H1 (cell line): ENCODE results near the gene URB2. TPM values are rescaled to one million over a fixed set of nuclear protein-coding genes. Genes with fewer than 3 reads are reported as not detected.

Source experiments
- CTCF ChIA-PET: fragments of 300-600 bp; sonication (Branson Sonifier 250); formaldehyde crosslinking; loops from one replicate; lab custom pipeline; 2021; ENCODE audit not compliant: partially characterized antibody; lab: Charles Lee
- POLR2A ChIA-PET: fragments of 300-600 bp; sonication (Branson Sonifier 250); formaldehyde crosslinking; loops from one replicate; lab custom pipeline; 2021; ENCODE audit warnings: inconsistent platforms; ENCODE audit not compliant: partially characterized antibody; lab: Charles Lee
- DNase-seq, 2 experiments: peaks; one replicate each; pipeline versions ENCODE4 v3.0.0 to v3.0.0-alpha.2; 2010 to 2022; ENCODE audit warnings: low spot score in 2 of 2, low read depth in 1 of 2, mixed read lengths in 1 of 2
- FAIRE-seq: peaks from 2 replicates; lab custom pipeline; 2011; peaks lifted over from hg19 to GRCh38; lab: Jason Lieb, UNC
- H2AFZ ChIP-seq: 2 replicates; pipeline ENCODE4 v1.8.1; 2012; ENCODE audit warnings: low read length, inconsistent platforms
- H2AK5ac ChIP-seq: 2 replicates; pipeline ENCODE4 v1.6.1; 2013; ENCODE audit warnings: low read depth, low read length
- H2BK120ac ChIP-seq: replicated peaks from 2 replicates; pipeline ENCODE3; 2013; ENCODE audit warnings: low read depth, low read length, inconsistent platforms
- H2BK12ac ChIP-seq: 2 replicates; pipeline ENCODE4 v1.6.1; 2013; ENCODE audit warnings: low read depth, low read length
- H2BK15ac ChIP-seq: 2 replicates; pipeline ENCODE4 v1.6.1; 2013; ENCODE audit warnings: low read length
- H2BK20ac ChIP-seq: 2 replicates; pipeline ENCODE4 v1.6.1; 2013; ENCODE audit warnings: low read length
- H2BK5ac ChIP-seq: 2 replicates; pipeline ENCODE4 v1.6.1; 2013; ENCODE audit warnings: low read depth, low read length
- H3K14ac ChIP-seq: 2 replicates; pipeline ENCODE4 v1.6.1; 2013; ENCODE audit warnings: inconsistent platforms; ENCODE audit not compliant: insufficient read length
- H3K18ac ChIP-seq: 2 replicates; pipeline ENCODE4 v1.6.1; 2013; ENCODE audit warnings: low read length; ENCODE audit errors: extremely low read depth
- H3K23ac ChIP-seq: 2 replicates; pipeline ENCODE4 v1.6.1; 2013; ENCODE audit warnings: inconsistent platforms; ENCODE audit not compliant: insufficient read length
- H3K23me2 ChIP-seq: 2 replicates; pipeline ENCODE4 v1.6.1; 2013; ENCODE audit warnings: low read depth, low read length
- H3K27ac ChIP-seq: 2 replicates; pipeline ENCODE4 v1.6.1; 2011; ENCODE audit warnings: low read depth, low read length, inconsistent platforms
- H3K27me3 ChIP-seq, 4 experiments: replicated peaks in 1 of 4; 1 replicate in 1 of 4; 2 replicates in 3 of 4; pipeline versions ENCODE4 v1.6.1 to v1.8.1; 2011 to 2013; ENCODE audit warnings: low read length in 3 of 4, mild to moderate bottlenecking in 3 of 4, inconsistent platforms in 2 of 4, mixed read lengths in 2 of 4, moderate library complexity in 1 of 4; ENCODE audit not compliant: control insufficient read depth in 3 of 4, insufficient read depth in 3 of 4; ENCODE audit errors: extremely low read depth in 1 of 4
- H3K36me3 ChIP-seq, 4 experiments: 2 replicates each; pipeline versions ENCODE4 v1.6.1 to v1.8.1; 2011 to 2013; ENCODE audit warnings: mild to moderate bottlenecking in 4 of 4, low read length in 3 of 4, moderate library complexity in 2 of 4, control low read depth in 1 of 4, inconsistent platforms in 1 of 4; ENCODE audit not compliant: insufficient read depth in 4 of 4, control insufficient read depth in 2 of 4
- H3K4ac ChIP-seq: replicated peaks from 2 replicates; pipeline ENCODE3; 2013; ENCODE audit warnings: low read length, low read depth, mixed read lengths, inconsistent platforms; ENCODE audit not compliant: insufficient read length
- H3K4me1 ChIP-seq, 4 experiments: replicated peaks in 1 of 4; 1 replicate in 1 of 4; 2 replicates in 3 of 4; pipeline versions ENCODE4 v1.6.1 to v1.8.1; 2011 to 2013; ENCODE audit warnings: low read length in 3 of 4, inconsistent platforms in 2 of 4, mixed read lengths in 1 of 4; ENCODE audit not compliant: insufficient read depth in 4 of 4, control insufficient read depth in 3 of 4
- H3K4me2 ChIP-seq, 2 experiments: 2 replicates each; pipeline versions ENCODE4 v1.6.1 to v1.8.1; 2011 to 2013; ENCODE audit warnings: low read depth in 2 of 2, low read length in 2 of 2, control low read depth in 1 of 2, inconsistent platforms in 1 of 2, mild to moderate bottlenecking in 1 of 2; ENCODE audit not compliant: insufficient read depth in 1 of 2
- H3K4me3 ChIP-seq, 4 experiments: fragments of 200-600, 300-600 bp in 1 of 4; sonication (generic), shearing (Covaris generic), sonication (Bioruptor Twin) in 1 of 4; 2 replicates each; pipeline versions ENCODE4 v1.5.1 to v1.8.1; 2011 to 2016; ENCODE audit warnings: low read length in 4 of 4, low read depth in 3 of 4, control low read depth in 2 of 4, inconsistent platforms in 2 of 4, mild to moderate bottlenecking in 2 of 4, mixed read lengths in 1 of 4, moderate library complexity in 1 of 4; ENCODE audit not compliant: insufficient read depth in 2 of 4; ENCODE audit errors: extremely low read depth in 1 of 4
- H3K56ac ChIP-seq: replicated peaks from 2 replicates; pipeline ENCODE3; 2013; ENCODE audit warnings: low read depth, mild to moderate bottlenecking, mixed read lengths, low read length, inconsistent platforms; ENCODE audit not compliant: insufficient read length
- H3K79me1 ChIP-seq: 2 replicates; pipeline ENCODE4 v1.6.1; 2013; ENCODE audit warnings: low read depth, low read length, control low read depth
- H3K79me2 ChIP-seq, 2 experiments: 2 replicates each; pipeline versions ENCODE4 v1.6.1 to v1.8.1; 2012 to 2013; ENCODE audit warnings: low read length in 2 of 2, mild to moderate bottlenecking in 2 of 2, inconsistent platforms in 1 of 2; ENCODE audit not compliant: insufficient read depth in 2 of 2, control insufficient read depth in 1 of 2
- H3K9ac ChIP-seq, 4 experiments: replicated peaks in 1 of 4; 1 replicate in 1 of 4; 2 replicates in 3 of 4; pipeline versions ENCODE4 v1.6.1 to v1.8.1; 2011 to 2013; ENCODE audit warnings: low read depth in 3 of 4, low read length in 3 of 4, control low read depth in 2 of 4, mild to moderate bottlenecking in 2 of 4, moderate library complexity in 2 of 4, inconsistent platforms in 1 of 4; ENCODE audit errors: extremely low read depth in 1 of 4
- H3K9me3 ChIP-seq, 2 experiments: 2 replicates each; pipeline versions ENCODE4 v1.6.1 to v1.8.1; 2012 to 2013; ENCODE audit warnings: mild to moderate bottlenecking in 2 of 2, moderate library complexity in 2 of 2, control low read depth in 1 of 2, inconsistent platforms in 1 of 2, low read depth in 1 of 2, low read length in 1 of 2, mixed read lengths in 1 of 2; ENCODE audit not compliant: insufficient read depth in 2 of 2
- H4K20me1 ChIP-seq, 2 experiments: replicated peaks in 1 of 2; 2 replicates each; pipeline versions ENCODE3 to v1.8.1; 2011 to 2013; ENCODE audit warnings: inconsistent platforms in 2 of 2, low read length in 2 of 2, mild to moderate bottlenecking in 1 of 2; ENCODE audit not compliant: insufficient read depth in 2 of 2, control insufficient read depth in 1 of 2
- H4K5ac ChIP-seq: 2 replicates; pipeline ENCODE4 v1.6.1; 2013; ENCODE audit warnings: low read length, low read depth, mixed read lengths, inconsistent platforms; ENCODE audit not compliant: insufficient read length
- H4K8ac ChIP-seq: 2 replicates; pipeline ENCODE4 v1.8.0; 2013; ENCODE audit warnings: mild to moderate bottlenecking, moderate library complexity, low read length, inconsistent platforms; ENCODE audit not compliant: insufficient read depth; ENCODE audit errors: extremely low read depth
- H4K91ac ChIP-seq: replicated peaks from 2 replicates; pipeline ENCODE3; 2013; ENCODE audit warnings: low read length, mixed read lengths, inconsistent platforms; ENCODE audit not compliant: insufficient read length
- EP300 ChIP-seq, 2 experiments: IDR thresholded peaks; 1 replicate in 1 of 2; 2 replicates in 1 of 2; pipeline ENCODE4 v1.6.1; 2011 to 2012; ENCODE audit warnings: low read depth in 2 of 2, low read length in 2 of 2, mild to moderate bottlenecking in 2 of 2, borderline replicate concordance in 1 of 2, inconsistent platforms in 1 of 2, moderate library complexity in 1 of 2
- FOSL1 ChIP-seq: IDR thresholded peaks from 2 replicates; pipeline ENCODE4 v1.6.1; 2011; ENCODE audit warnings: mild to moderate bottlenecking, low read depth, low read length, moderate library complexity; ENCODE audit not compliant: insufficient read depth
- JUND ChIP-seq: IDR thresholded peaks from 2 replicates; pipeline ENCODE4 v1.6.1; 2011; ENCODE audit warnings: mild to moderate bottlenecking, improper control_type of control experiment, low read length
- NANOG ChIP-seq: IDR thresholded peaks from 2 replicates; pipeline ENCODE4 v1.6.1; 2011; ENCODE audit warnings: low read length, low read depth, mild to moderate bottlenecking, inconsistent platforms; ENCODE audit not compliant: insufficient read depth, poor library complexity, severe bottlenecking
- SRF ChIP-seq: IDR thresholded peaks from 2 replicates; pipeline ENCODE4 v1.6.1; 2011; ENCODE audit warnings: mild to moderate bottlenecking, low read depth, low read length, moderate library complexity
- WGBS, 2 experiments: shearing (Covaris generic) in 1 of 2; methylation state at CpG; one replicate each; pipeline versions ENCODE4 v1.1.6 to v1.1.7; 2013 to 2015; ENCODE audit warnings: low lambda C conversion rate in 2 of 2, mixed read lengths in 2 of 2, inconsistent platforms in 1 of 2, low coverage in 1 of 2, missing lambda C conversion rate in 1 of 2; ENCODE audit not compliant: insufficient replicate concordance in 2 of 2, insufficient coverage in 1 of 2, insufficient read length in 1 of 2; ENCODE audit errors: extremely low coverage in 1 of 2, missing lambda C conversion rate in 1 of 2; 5-methylcytosine and 5-hydroxymethylcytosine counted together
- polyA plus RNA-seq, 7 experiments: library from polyadenylated mRNA; depleted of rRNA in 3 of 7; stranded (reverse) in 5 of 7; unstranded in 2 of 7; fragments of >200 nt in 5 of 7; fragments of 200-250 nt in 2 of 7; gene quantifications; 1 replicate in 5 of 7; 2 replicates in 1 of 7; 4 replicates in 1 of 7; pipeline versions ENCODE4 v1.2.1 to v1.2.3, GENCODE V29; 2011 to 2013; ENCODE audit warnings: missing spikeins in 2 of 7, mixed read lengths in 2 of 7
- total RNA-seq: library from RNA; stranded (reverse); fragmentation: NEBNext Ultra II Directional; extraction: Animal tissue kit (Norgen Biotek cat#: 25700); gene quantifications from 2 replicates; pipeline ENCODE4 v1.2.1, GENCODE V29; 2021

The URB2 gene
- total and polyA plus RNA-seq, 2 of the 8 experiments (the other 6 are each of a cell fraction or from before 2014, with no cell fraction given) = 13.7 to 33.0 TPM

- no peak overlapping the region for H3K4ac ChIP-seq
- no peak overlapping the region for H2BK120ac ChIP-seq
- H4K91ac ChIP-seq = no peak overlapping the region
- no peak overlapping the region for H4K8ac ChIP-seq
- ChIA-PET POLR2A (interaction anchor here (0.6 kb wide), 1 partner anchor 68 kb away, joined by 4 read pairs; no protein-coding TSS in a partner anchor), CTCF (no interaction called here)
- H3K14ac ChIP-seq = no peak overlapping the region
- no peak overlapping the region for H3K23ac ChIP-seq
- H3K18ac ChIP-seq = no peak overlapping the region
- H2AFZ ChIP-seq = no peak overlapping the region
- DNase-seq (no peak), FAIRE-seq (no peak)
- H3K36me3 ChIP-seq = peaks cover 15 to 56% (median 48%) of the 10 kb centered on the region in 4 experiments; a peak in 7 of 8 replicates
- H2BK5ac ChIP-seq = no peak overlapping the region
- H3K23me2 ChIP-seq = no peaks in the 10 kb centered on the region
- H3K4me3 ChIP-seq = no peak overlapping the region
- no peak overlapping the region for H2BK12ac ChIP-seq
- peaks cover 21% of the 10 kb centered on the region for H3K79me1 ChIP-seq
- H3K4me1 ChIP-seq = no peaks in the 10 kb centered on the region
- H2AK5ac ChIP-seq = no peak overlapping the region
- WGBS, 2 experiments = 98% methylated on average over 6 of the region's 6 CpGs; no CpG with 5 or more reads in 1 of the 2 experiments
- no peak overlapping the region for H3K56ac ChIP-seq
- H3K4me2 ChIP-seq = no peak overlapping the region
- H3K9ac ChIP-seq = no peak overlapping the region
- H2BK20ac ChIP-seq = no peak overlapping the region
- peaks cover 0 to 39% of the 10 kb centered on the region in 2 experiments; a peak in 2 of 4 replicates for H3K79me2 ChIP-seq
- H3K27me3 ChIP-seq = no peaks in the 10 kb centered on the region
- no peak overlapping the region for H3K27ac ChIP-seq
- H4K20me1 ChIP-seq = peaks cover 7 to 18% of the 10 kb centered on the region in 2 experiments
- H3K9me3 ChIP-seq = no peaks in the 10 kb centered on the region
- no peak overlapping the region for H4K5ac ChIP-seq
- H2BK15ac ChIP-seq = no peak overlapping the region
- TF ChIP-seq NANOG = no peak
- TF ChIP-seq EP300 (IDR thresholded peaks at IDR 0.05; ENCODE audit: borderline replicate concordance in 1 of 2, low read depth in 2 of 2, low read length in 2 of 2) = no peak
- TF ChIP-seq FOSL1 = no peak
- no peak for TF ChIP-seq SRF
- no peak for TF ChIP-seq JUND
These were observed 18.1 kb downstream of the URB2 start for GRCh38 chr1:229643996-229644745.
